ENCODE data around the gene FBXL7. TPM values are rescaled to one million over a fixed set of nuclear protein-coding genes. Genes with fewer than 3 reads are reported as not detected.

FBXL7 gene
- polyA plus RNA-seq, 1 donor from 2014 or later: 0.24 TPM

DNA sequence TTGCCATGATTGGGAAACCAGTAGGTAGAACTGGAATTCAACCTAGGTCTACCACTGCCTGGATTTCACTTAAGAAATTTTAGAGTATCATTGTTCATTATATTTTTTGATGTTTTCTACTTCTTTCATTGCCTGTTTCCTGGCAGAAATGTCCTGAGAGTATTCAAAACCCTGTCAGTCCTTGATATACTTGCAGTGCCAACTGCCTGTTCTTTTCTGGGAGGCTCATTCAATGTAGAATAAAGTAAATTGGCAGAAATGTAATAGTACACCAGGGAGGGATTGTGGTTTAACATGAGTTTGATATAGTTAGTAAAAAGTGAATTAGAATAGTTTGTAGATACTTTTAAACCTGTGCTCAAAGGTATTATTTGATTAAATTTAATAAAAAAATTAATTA lies 286.3 kb downstream of the FBXL7 start:
- Histone ChIP-seq H3K27ac (ENCODE audit: low read length) (no peak overlapping the region), H3K4me3 (ENCODE audit: low read length) (no peak overlapping the region)
- TF ChIP-seq MXI1 (conservative IDR thresholded peaks at IDR 0.05; ENCODE audit: poor library complexity, severe bottlenecking) (no peak), CTCF (IDR thresholded peaks at IDR 0.05; ENCODE audit: poor library complexity, severe bottlenecking) (no peak), TAF1 (IDR thresholded peaks at IDR 0.05; ENCODE audit: low read depth) (no peak), SMC3 (conservative IDR thresholded peaks at IDR 0.05; ENCODE audit: poor library complexity) (no peak), EP300 (conservative IDR thresholded peaks at IDR 0.05; ENCODE audit: poor library complexity, severe bottlenecking) (no peak), REST (IDR thresholded peaks at IDR 0.05; ENCODE audit: borderline replicate concordance) (no peak), RAD21 (conservative IDR thresholded peaks at IDR 0.05) (no peak), EZH2 (IDR thresholded peaks at IDR 0.05; ENCODE audit: borderline replicate concordance, insufficient read depth, low read length, poor library complexity, severe bottlenecking) (no peak), POLR2AphosphoS5 (IDR thresholded peaks at IDR 0.05) (no peak)

DNA sequence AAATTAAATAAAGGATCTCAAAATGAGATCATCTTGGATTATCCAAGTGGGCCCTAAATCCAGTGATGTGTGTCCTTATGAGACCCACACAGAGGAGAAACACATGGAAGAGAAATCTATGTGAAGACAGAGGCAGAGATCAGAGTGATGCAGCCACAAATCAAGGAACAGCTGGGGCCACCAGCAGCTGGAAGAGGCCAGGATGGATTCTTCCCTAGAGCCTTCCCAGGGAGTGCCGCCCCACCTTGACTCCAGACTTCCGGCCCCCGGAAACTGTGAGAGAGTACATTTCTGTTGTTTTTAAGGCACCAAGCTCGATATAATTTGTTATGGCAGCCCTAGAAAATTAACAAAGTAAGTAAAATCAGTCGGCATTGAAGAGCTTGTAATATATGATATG lies 286.9 kb downstream of the FBXL7 start:
- no peak overlapping the region for H3K9ac ChIP-seq (ENCODE audit: low read length)
- H3K36me3 ChIP-seq (ENCODE audit: insufficient read depth, low read length): no peaks in the 10 kb centered on the region
- H3K4me2 ChIP-seq (ENCODE audit: low read length): no peak overlapping the region
- no peaks in the 10 kb centered on the region for H3K9me2 ChIP-seq (ENCODE audit: insufficient read depth, low read length)
- H3K27ac ChIP-seq (ENCODE audit: low read length): no peak overlapping the region
- no peak overlapping the region for H2AFZ ChIP-seq (ENCODE audit: low read depth, low read length)
- TF ChIP-seq TAF1 (IDR thresholded peaks at IDR 0.05; ENCODE audit: low read depth): no peak
- no peak for TF ChIP-seq EZH2 (IDR thresholded peaks at IDR 0.05; ENCODE audit: borderline replicate concordance, insufficient read depth, low read length, poor library complexity, severe bottlenecking)
- TF ChIP-seq MXI1 (conservative IDR thresholded peaks at IDR 0.05; ENCODE audit: poor library complexity, severe bottlenecking): no peak
- TF ChIP-seq POLR2AphosphoS5 (IDR thresholded peaks at IDR 0.05): no peak
- TF ChIP-seq CTCF (IDR thresholded peaks at IDR 0.05; ENCODE audit: poor library complexity, severe bottlenecking): no peak
- no peak for TF ChIP-seq SMC3 (conservative IDR thresholded peaks at IDR 0.05; ENCODE audit: poor library complexity)
- no peak for TF ChIP-seq REST (IDR thresholded peaks at IDR 0.05; ENCODE audit: borderline replicate concordance)
- TF ChIP-seq EP300 (conservative IDR thresholded peaks at IDR 0.05; ENCODE audit: poor library complexity, severe bottlenecking): no peak
- TF ChIP-seq RAD21 (conservative IDR thresholded peaks at IDR 0.05): no peak
- no peaks in the 10 kb centered on the region for H4K20me1 ChIP-seq (ENCODE audit: insufficient read depth)
- no peaks in the 10 kb centered on the region for H3F3A ChIP-seq (ENCODE audit: insufficient read depth, low read length, poor library complexity, severe bottlenecking)
- H3K9me3 ChIP-seq (ENCODE audit: low read length): no peaks in the 10 kb centered on the region
- no peaks in the 10 kb centered on the region for H3K79me2 ChIP-seq (replicated peaks; ENCODE audit: insufficient read depth, low read length)
- no peaks in the 10 kb centered on the region for H3K27me3 ChIP-seq (ENCODE audit: insufficient read depth, low read depth, low read length)
- H3K4me3 ChIP-seq (ENCODE audit: low read length): no peak overlapping the region

More for the DNA sequence above, 286.3 kb downstream of the FBXL7 start:
- Histone ChIP-seq H3K36me3 (ENCODE audit: insufficient read depth, low read length) (no peaks in the 10 kb centered on the region), H3K9me3 (ENCODE audit: low read length) (no peaks in the 10 kb centered on the region), H3K4me2 (ENCODE audit: low read length) (no peak overlapping the region), H3K9me2 (ENCODE audit: insufficient read depth, low read length) (no peaks in the 10 kb centered on the region), H2AFZ (ENCODE audit: low read depth, low read length) (no peak overlapping the region), H4K20me1 (ENCODE audit: insufficient read depth) (no peaks in the 10 kb centered on the region), H3K79me2 (replicated peaks; ENCODE audit: insufficient read depth, low read length) (no peaks in the 10 kb centered on the region), H3K9ac (ENCODE audit: low read length) (no peak overlapping the region), H3K27me3 (ENCODE audit: insufficient read depth, low read depth, low read length) (no peaks in the 10 kb centered on the region), H3F3A (ENCODE audit: insufficient read depth, low read length, poor library complexity, severe bottlenecking) (no peaks in the 10 kb centered on the region)
